ENCODE data around the gene GPR142. TPM values are rescaled to one million over a fixed set of nuclear protein-coding genes. Genes with fewer than 3 reads are reported as not detected.
"Not testable (repeated sequence)": the region's sequence is repeated elsewhere in the genome, so short reads cannot be mapped to it uniquely, and the experiment has no call there.

GPR142 gene
- total and polyA plus RNA-seq, 2 of the 8 experiments (the other 6 are each of a cell fraction or from before 2014, with no cell fraction given): 0.05 TPM; not detected in 1

DNA sequence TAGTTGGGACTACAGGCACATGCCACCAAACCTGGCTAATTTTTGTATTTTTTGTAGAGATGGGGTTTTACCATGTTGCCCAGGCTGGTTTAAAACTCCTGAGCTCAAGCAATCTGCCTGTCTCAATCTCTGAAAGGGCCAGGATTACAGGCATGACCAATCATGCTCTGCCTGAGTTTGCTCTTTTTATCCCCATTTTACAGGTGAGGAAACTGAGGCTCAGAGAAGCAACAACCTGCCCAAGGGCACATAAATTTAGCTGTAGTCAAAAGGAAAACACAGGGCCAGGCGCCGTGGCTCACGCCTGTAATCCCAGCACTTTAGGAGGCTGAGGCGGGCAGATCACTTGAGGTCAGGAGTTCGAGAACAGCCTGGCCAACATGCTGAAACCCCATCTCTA lies 38.0 kb downstream of the GPR142 start:
- H4K91ac ChIP-seq (replicated peaks; ENCODE audit: insufficient read length, low read length); H3K18ac ChIP-seq (ENCODE audit: extremely low read depth, low read length); H3K23me2 ChIP-seq (ENCODE audit: low read depth, low read length); H2BK120ac ChIP-seq (replicated peaks; ENCODE audit: low read depth, low read length); H4K8ac ChIP-seq (ENCODE audit: extremely low read depth, insufficient read depth, low read length); H2BK5ac ChIP-seq (ENCODE audit: low read depth, low read length); H3K9me3 ChIP-seq (ENCODE audit: insufficient read depth in 2 of 2, low read depth in 1 of 2, low read length in 1 of 2); H3K79me2 ChIP-seq (ENCODE audit: control insufficient read depth in 1 of 2, insufficient read depth in 2 of 2, low read length in 2 of 2); H2BK12ac ChIP-seq (ENCODE audit: low read depth, low read length); H3K23ac ChIP-seq (ENCODE audit: insufficient read length); H3K4me3 ChIP-seq (ENCODE audit: extremely low read depth in 1 of 4, insufficient read depth in 2 of 4, low read depth in 3 of 4, low read length in 4 of 4); H3K56ac ChIP-seq (replicated peaks; ENCODE audit: insufficient read length, low read depth, low read length); H2BK20ac ChIP-seq (ENCODE audit: low read length); H2AFZ ChIP-seq (ENCODE audit: low read length); H3K36me3 ChIP-seq (ENCODE audit: control insufficient read depth in 2 of 4, insufficient read depth in 4 of 4, low read length in 3 of 4); H2AK5ac ChIP-seq (ENCODE audit: low read depth, low read length); H3K14ac ChIP-seq (ENCODE audit: insufficient read length); H3K27ac ChIP-seq (ENCODE audit: low read depth, low read length); H3K79me1 ChIP-seq (ENCODE audit: low read depth, low read length); H3K4me2 ChIP-seq (ENCODE audit: insufficient read depth in 1 of 2, low read depth in 2 of 2, low read length in 2 of 2); FAIRE-seq; H4K5ac ChIP-seq (ENCODE audit: insufficient read length, low read depth, low read length); H2BK15ac ChIP-seq (ENCODE audit: low read length); H3K27me3 ChIP-seq (replicated peaks in 1 of 4; ENCODE audit: control insufficient read depth in 3 of 4, extremely low read depth in 1 of 4, insufficient read depth in 3 of 4, low read length in 3 of 4); H3K4ac ChIP-seq (replicated peaks; ENCODE audit: insufficient read length, low read depth, low read length); H3K9ac ChIP-seq (replicated peaks in 1 of 4; ENCODE audit: extremely low read depth in 1 of 4, low read depth in 3 of 4, low read length in 3 of 4); H4K20me1 ChIP-seq (replicated peaks in 1 of 2; ENCODE audit: control insufficient read depth in 1 of 2, insufficient read depth in 2 of 2, low read length in 2 of 2); DNase-seq (ENCODE audit: low read depth in 1 of 2, low spot score in 2 of 2): not testable (repeated sequence)
- WGBS, 2 experiments (ENCODE audit: extremely low coverage in 1 of 2, insufficient coverage in 1 of 2, insufficient read length in 1 of 2, insufficient replicate concordance in 2 of 2, low coverage in 1 of 2, low lambda C conversion rate in 2 of 2, missing lambda C conversion rate in 1 of 2): 96% methylated on average over 5 of the region's 5 CpGs; no CpG with 5 or more reads in 1 of the 2 experiments
- CTCF ChIA-PET (ENCODE audit: partially characterized antibody): interaction anchor here (0.9 to 7.4 kb wide), 6 partner anchors 13 to 86 kb away, joined by 3 to 47 read pairs (median 3); no protein-coding TSS in a partner anchor
- H3K4me1 ChIP-seq (replicated peaks in 1 of 4; ENCODE audit: control insufficient read depth in 3 of 4, insufficient read depth in 4 of 4, low read length in 3 of 4): peaks cover 3 to 23% (median 14%) of the 10 kb centered on the region in 4 experiments
- POLR2A ChIA-PET (ENCODE audit: partially characterized antibody): interaction anchor here (0.6 to 1.0 kb wide), 2 partner anchors 25 to 46 kb away, joined by 3 to 4 read pairs; no protein-coding TSS in a partner anchor

All from H1 (cell line).